Measurements from ENCODE around the gene ANO8.
A peak's percentile ranks its signal among the peaks of the same experiment; 100 is the strongest.
"Not testable (repeated sequence)": the region's sequence is repeated elsewhere in the genome, so short reads cannot be mapped to it uniquely, and the experiment has no call there.

ANO8 gene

GRCh38 chr19:17302391-17303166 lies 32.1 kb downstream of the ANO8 start:
- H3K4me3 ChIP-seq (ENCODE audit: low read depth, low read length), result peak overlapping the region; percentile 84
- TF ChIP-seq CTCF (IDR thresholded peaks at IDR 0.05; ENCODE audit: borderline replicate concordance, insufficient read depth, low read depth, low read length), result no peak

GRCh38 chr19:17300992-17301619 lies 33.5 kb downstream of the ANO8 start:
- H3K4me3 ChIP-seq (ENCODE audit: low read depth, low read length), result no peak overlapping the region
- no peak for TF ChIP-seq CTCF (IDR thresholded peaks at IDR 0.05; ENCODE audit: borderline replicate concordance, insufficient read depth, low read depth, low read length)

- no peak for TF ChIP-seq CTCF (IDR thresholded peaks at IDR 0.05; ENCODE audit: borderline replicate concordance, insufficient read depth, low read depth, low read length)
- H3K4me3 ChIP-seq (ENCODE audit: low read depth, low read length), result no peak overlapping the region
These were observed 37.7 kb downstream of the ANO8 start for GRCh38 chr19:17296976-17297375.

- H3K4me3 ChIP-seq (ENCODE audit: low read depth, low read length), result no peak overlapping the region
- no peak for TF ChIP-seq CTCF (IDR thresholded peaks at IDR 0.05; ENCODE audit: borderline replicate concordance, insufficient read depth, low read depth, low read length)
These were observed 38.4 kb downstream of the ANO8 start for GRCh38 chr19:17296273-17296672.

- not testable (repeated sequence) for H3K4me3 ChIP-seq (ENCODE audit: low read depth, low read length)
These were observed 39.1 kb downstream of the ANO8 start for GRCh38 chr19:17295551-17295950.

GRCh38 chr19:17294051-17294891 lies 40.4 kb downstream of the ANO8 start:
- H3K4me3 ChIP-seq (ENCODE audit: low read depth, low read length), result no peak overlapping the region
- no peak for TF ChIP-seq CTCF (IDR thresholded peaks at IDR 0.05; ENCODE audit: borderline replicate concordance, insufficient read depth, low read depth, low read length)

GRCh38 chr19:17293605-17294004 lies 41.0 kb downstream of the ANO8 start:
- H3K4me3 ChIP-seq (ENCODE audit: low read depth, low read length), result no peak overlapping the region

More at GRCh38 chr19:17293605-17294004, 41.0 kb downstream of the ANO8 start:
- no peak for TF ChIP-seq CTCF (IDR thresholded peaks at IDR 0.05; ENCODE audit: borderline replicate concordance, insufficient read depth, low read depth, low read length)

Measured in GM12875 (cell line).